Measurements from ENCODE around the gene MAN2C1. TPM values are rescaled to one million over a fixed set of nuclear protein-coding genes. Genes with fewer than 3 reads are reported as not detected.

Gene MAN2C1
- total RNA-seq, 1 donor from 2014 or later: 300 TPM

DNA sequence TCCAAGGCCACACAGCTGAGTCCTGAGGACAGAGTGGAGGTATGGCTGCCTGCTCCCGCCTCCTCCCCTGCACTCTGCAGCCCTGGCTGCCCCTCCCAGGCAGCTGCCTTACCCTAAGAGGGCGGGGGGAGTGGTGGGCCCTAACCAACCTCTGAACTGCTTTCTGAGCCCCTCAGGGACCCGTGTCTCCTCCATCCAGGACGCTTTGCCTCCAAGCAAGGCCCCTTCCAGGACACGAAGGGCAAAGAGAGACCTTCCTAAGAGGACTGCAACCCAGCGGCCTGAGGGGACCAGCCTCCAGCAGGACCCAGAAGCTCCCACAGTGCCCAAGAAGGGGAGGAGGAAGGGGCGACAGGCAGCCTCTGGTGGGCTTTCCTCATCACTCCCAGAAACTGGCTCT, 14.0 kb downstream of the MAN2C1 start:
- Mint-ChIP-seq H3K4me1 (ENCODE audit: low read depth, unreplicated experiment) (no peaks in the 10 kb centered on the region), H3K4me3 (ENCODE audit: unreplicated experiment) (no peak overlapping the region), H3K9me3 (ENCODE audit: unreplicated experiment) (peaks cover 5% of the 10 kb centered on the region), H3K27me3 (ENCODE audit: unreplicated experiment) (peaks cover under 1% of the 10 kb centered on the region), H3K36me3 (ENCODE audit: unreplicated experiment) (no peaks in the 10 kb centered on the region), H3K27ac (ENCODE audit: unreplicated experiment) (no peak overlapping the region)
- DNase-seq: no peak
- TF ChIP-seq, protein P1, sequence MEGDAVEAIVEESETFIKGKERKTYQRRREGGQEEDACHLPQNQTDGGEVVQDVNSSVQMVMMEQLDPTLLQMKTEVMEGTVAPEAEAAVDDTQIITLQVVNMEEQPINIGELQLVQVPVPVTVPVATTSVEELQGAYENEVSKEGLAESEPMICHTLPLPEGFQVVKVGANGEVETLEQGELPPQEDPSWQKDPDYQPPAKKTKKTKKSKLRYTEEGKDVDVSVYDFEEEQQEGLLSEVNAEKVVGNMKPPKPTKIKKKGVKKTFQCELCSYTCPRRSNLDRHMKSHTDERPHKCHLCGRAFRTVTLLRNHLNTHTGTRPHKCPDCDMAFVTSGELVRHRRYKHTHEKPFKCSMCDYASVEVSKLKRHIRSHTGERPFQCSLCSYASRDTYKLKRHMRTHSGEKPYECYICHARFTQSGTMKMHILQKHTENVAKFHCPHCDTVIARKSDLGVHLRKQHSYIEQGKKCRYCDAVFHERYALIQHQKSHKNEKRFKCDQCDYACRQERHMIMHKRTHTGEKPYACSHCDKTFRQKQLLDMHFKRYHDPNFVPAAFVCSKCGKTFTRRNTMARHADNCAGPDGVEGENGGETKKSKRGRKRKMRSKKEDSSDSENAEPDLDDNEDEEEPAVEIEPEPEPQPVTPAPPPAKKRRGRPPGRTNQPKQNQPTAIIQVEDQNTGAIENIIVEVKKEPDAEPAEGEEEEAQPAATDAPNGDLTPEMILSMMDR (IDR thresholded peaks at IDR 0.05; ENCODE audit: partially characterized antibody, unreplicated experiment): no peak

DNA sequence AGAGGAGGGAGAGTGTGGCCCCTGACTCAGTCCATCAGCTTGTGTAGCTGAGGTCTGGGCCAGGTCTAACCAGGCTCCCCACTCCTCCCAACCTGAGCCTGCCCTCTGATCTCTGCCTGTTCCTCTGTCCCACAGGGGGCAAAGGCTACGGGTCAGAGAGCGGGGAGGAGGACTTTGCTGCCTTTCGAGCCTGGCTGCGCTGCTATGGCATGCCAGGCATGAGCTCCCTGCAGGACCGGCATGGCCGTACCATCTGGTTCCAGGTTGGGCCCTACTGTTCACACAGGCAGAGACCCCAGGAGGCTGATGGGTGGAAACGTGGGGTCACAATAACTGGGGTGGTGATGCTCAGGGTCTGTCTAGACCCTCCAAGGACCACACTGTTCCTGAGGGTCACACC, 14.8 kb downstream of the MAN2C1 start:
- Mint-ChIP-seq H3K27me3 (ENCODE audit: unreplicated experiment) (peaks cover 3% of the 10 kb centered on the region), H3K9me3 (ENCODE audit: unreplicated experiment) (peaks cover 5% of the 10 kb centered on the region), H3K27ac (ENCODE audit: unreplicated experiment) (no peak overlapping the region), H3K4me3 (ENCODE audit: unreplicated experiment) (no peak overlapping the region), H3K36me3 (ENCODE audit: unreplicated experiment) (no peaks in the 10 kb centered on the region), H3K4me1 (ENCODE audit: low read depth, unreplicated experiment) (no peaks in the 10 kb centered on the region)
- TF ChIP-seq, protein P1 (IDR thresholded peaks at IDR 0.05; ENCODE audit: partially characterized antibody, unreplicated experiment): no peak
- DNase-seq: no peak

DNA sequence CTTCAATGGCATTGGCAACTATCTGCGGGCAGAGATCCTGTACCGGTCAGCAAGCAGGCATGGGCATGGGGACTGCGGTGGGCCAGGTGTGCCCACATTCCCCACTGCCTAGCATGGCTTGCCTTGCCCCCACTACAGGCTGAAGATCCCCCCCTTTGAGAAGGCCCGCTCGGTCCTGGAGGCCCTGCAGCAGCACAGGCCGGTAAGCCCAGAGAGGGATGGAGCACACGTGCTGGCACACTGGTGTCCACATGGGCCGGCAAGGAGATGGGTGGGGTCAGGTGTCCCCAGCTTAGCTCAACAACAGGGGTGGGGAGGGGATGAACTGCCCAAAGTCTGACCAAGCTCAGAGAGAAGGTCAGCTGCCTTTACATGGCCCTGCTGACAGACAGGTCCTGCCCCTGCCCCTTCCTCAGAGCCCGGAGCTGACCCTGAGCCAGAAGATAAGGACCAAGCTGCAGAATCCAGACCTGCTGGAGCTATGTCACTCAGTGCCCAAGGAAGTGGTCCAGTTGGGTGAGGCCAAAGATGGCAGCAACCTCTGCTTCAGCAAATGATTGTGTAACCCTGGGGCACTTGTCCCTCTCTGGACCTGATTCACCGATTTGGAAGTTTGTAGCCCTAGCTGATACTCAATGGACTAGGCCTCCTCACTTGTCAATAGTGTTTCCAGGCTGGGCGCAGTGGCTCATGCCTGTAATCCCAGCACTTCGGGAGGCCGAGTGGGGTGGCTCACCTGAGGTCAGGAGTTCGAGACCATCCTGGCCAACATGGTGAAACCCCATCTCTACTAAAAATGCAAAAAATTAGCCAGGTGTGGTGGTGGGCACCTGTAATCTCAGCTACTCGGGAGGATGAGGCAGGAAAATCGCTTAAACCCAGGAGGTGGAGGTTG, 16.0 kb downstream of the MAN2C1 start:
- Mint-ChIP-seq H3K4me3 (ENCODE audit: unreplicated experiment) (no peak overlapping the region), H3K4me1 (ENCODE audit: low read depth, unreplicated experiment) (peaks cover 1% of the 10 kb centered on the region), H3K27me3 (ENCODE audit: unreplicated experiment) (peaks cover 3% of the 10 kb centered on the region), H3K27ac (ENCODE audit: unreplicated experiment) (no peak overlapping the region), H3K9me3 (ENCODE audit: unreplicated experiment) (peaks cover 5% of the 10 kb centered on the region), H3K36me3 (ENCODE audit: unreplicated experiment) (no peaks in the 10 kb centered on the region)
- TF ChIP-seq, protein P1 (IDR thresholded peaks at IDR 0.05; ENCODE audit: partially characterized antibody, unreplicated experiment): no peak
- no peak for DNase-seq

DNA sequence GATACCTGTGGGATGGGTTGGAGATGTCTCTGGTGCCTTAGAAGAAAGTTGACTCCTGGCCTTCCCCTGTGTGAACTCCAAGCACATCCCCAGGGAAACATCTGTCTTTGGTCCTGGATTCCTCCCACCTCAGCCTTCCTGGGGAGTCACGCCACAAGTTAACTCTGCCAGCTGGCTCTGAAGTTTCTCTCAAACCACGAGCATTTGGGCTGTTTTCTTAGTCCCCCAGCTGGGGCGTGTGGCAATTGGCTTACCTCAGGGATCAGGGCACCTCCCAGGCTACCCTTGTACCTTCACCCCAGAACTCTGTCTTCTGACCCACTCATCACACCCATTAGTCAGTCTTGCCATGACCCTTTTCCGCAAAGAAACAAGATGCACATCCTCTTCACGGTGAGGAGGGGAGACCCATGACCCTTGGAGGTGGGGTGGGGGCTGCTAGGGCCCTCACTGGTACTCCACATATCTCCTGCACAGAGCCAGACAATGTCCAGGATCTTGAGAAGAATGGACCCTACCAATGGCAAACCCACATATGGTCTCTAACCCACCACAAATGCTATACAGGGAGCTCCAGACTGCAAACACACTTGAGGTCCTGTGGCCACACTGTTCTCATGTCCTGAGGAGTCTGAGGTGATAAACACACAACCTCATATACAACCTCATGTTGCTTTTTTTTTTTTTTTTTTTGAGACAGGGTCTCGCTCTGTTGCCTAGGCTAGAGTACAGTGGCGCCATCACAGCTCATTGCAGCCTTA, 17.6 kb downstream of the MAN2C1 start:
- H3K9me3 Mint-ChIP-seq (ENCODE audit: unreplicated experiment): peaks cover 9% of the 10 kb centered on the region
- no peak overlapping the region for H3K4me3 Mint-ChIP-seq (ENCODE audit: unreplicated experiment)
- TF ChIP-seq, protein P1 (IDR thresholded peaks at IDR 0.05; ENCODE audit: partially characterized antibody, unreplicated experiment): no peak
- no peak for DNase-seq
- H3K36me3 Mint-ChIP-seq (ENCODE audit: unreplicated experiment): no peaks in the 10 kb centered on the region
- H3K27me3 Mint-ChIP-seq (ENCODE audit: unreplicated experiment): peaks cover 6% of the 10 kb centered on the region
- no peak overlapping the region for H3K27ac Mint-ChIP-seq (ENCODE audit: unreplicated experiment)
- H3K4me1 Mint-ChIP-seq (ENCODE audit: low read depth, unreplicated experiment): peaks cover 1% of the 10 kb centered on the region
